ENCODE results near the gene TM2D1.

The TM2D1 gene

DNA sequence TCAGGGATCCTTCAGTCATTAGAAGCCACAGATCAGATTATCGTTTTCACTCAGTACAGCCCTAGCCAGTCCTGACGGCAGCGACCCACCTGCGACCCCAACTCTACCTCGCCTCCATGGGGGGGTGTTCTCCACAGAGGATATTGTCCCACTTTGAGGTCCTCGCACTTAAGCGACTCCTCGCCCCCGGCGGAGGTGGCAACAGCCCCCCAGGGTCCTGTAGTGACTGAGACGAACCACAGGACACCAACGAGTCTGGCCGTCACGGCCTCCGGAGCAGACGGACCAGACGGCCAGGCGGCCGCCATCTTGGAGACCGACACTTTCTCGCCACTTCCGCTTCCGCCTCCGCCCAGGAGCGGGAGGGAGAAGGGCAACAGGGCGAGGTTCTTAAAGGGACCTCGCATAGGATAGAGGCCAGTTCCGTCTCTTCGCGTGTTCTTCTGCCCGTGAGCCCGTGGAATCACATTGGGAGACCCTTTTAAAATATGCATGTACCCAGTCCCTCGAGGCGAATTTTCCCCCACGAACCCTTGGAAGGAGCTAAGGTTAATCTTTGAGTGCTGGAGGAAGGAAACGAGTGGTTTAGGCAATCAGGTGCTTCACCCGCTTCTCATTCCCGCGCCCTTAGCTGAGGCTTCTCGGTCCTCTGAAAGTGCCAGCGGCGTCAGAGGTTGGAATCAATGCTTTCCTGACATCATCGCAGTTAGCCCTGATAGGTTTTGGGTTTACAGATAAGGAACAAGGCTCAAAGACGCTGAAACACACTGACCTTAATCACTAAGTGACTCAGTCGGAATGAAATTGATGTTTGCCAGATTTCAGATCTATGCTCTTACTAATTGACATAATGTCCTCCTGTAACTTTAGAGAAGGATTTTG is at the start of gene TM2D1:
TM2D1 (minus strand) TSS at position 329 of the 882 bp plus-strand sequence; CDS start at position 308, 21 bp downstream.
- in situ Hi-C loops (cut with HindIII; ENCODE audit: low pct_ligation_motif_present, low sequenced_read_pairs): no loop called here
- peak within 1 kb of the TSS; percentile 89 for H3K27ac ChIP-seq
- peak; percentile 75 for DNase-seq

DNA sequence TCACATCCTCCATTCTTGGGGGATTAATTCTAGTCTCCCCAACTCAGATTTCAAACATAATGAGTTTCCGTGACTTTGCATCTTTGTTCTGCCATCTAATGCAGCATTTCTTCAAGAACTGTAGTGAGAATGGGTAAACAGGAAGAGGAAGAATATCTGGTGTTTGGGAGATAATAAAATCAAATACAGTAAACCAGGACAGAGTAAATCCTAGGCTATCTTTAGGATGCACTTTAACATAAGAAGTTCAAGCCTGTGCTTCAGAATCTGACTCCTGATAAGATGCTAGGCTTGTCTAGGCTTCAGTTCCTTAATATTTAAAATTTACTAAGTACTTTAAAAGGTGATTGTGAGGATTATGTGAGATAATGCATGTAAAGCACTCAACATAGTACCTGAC is 45.2 kb upstream of the TM2D1 start:
- no peak for DNase-seq
- Histone ChIP-seq H3K4me3 (ENCODE audit: low read depth, low read length) (no peak overlapping the region), H3K36me3 (replicated peaks) (no peaks in the 10 kb centered on the region), H3K27me3 (replicated peaks) (no peaks in the 10 kb centered on the region), H3K27ac (no peak overlapping the region)
- in situ Hi-C loops (cut with HindIII; ENCODE audit: low pct_ligation_motif_present, low sequenced_read_pairs): no loop called here
- TF ChIP-seq, protein P1, sequence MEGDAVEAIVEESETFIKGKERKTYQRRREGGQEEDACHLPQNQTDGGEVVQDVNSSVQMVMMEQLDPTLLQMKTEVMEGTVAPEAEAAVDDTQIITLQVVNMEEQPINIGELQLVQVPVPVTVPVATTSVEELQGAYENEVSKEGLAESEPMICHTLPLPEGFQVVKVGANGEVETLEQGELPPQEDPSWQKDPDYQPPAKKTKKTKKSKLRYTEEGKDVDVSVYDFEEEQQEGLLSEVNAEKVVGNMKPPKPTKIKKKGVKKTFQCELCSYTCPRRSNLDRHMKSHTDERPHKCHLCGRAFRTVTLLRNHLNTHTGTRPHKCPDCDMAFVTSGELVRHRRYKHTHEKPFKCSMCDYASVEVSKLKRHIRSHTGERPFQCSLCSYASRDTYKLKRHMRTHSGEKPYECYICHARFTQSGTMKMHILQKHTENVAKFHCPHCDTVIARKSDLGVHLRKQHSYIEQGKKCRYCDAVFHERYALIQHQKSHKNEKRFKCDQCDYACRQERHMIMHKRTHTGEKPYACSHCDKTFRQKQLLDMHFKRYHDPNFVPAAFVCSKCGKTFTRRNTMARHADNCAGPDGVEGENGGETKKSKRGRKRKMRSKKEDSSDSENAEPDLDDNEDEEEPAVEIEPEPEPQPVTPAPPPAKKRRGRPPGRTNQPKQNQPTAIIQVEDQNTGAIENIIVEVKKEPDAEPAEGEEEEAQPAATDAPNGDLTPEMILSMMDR (IDR thresholded peaks at IDR 0.05; ENCODE audit: low read depth, low read length, missing control alignments): no peak

More for the DNA sequence above, at the start of gene TM2D1:
- Histone ChIP-seq H3K27me3 (replicated peaks) (no peaks in the 10 kb centered on the region), H3K4me3 (ENCODE audit: low read depth, low read length) (peak within 1 kb of the TSS; percentile 100), H3K36me3 (replicated peaks) (no peaks in the 10 kb centered on the region)
- TF ChIP-seq, protein P1 (IDR thresholded peaks at IDR 0.05; ENCODE audit: low read depth, low read length, missing control alignments): no peak

DNA sequence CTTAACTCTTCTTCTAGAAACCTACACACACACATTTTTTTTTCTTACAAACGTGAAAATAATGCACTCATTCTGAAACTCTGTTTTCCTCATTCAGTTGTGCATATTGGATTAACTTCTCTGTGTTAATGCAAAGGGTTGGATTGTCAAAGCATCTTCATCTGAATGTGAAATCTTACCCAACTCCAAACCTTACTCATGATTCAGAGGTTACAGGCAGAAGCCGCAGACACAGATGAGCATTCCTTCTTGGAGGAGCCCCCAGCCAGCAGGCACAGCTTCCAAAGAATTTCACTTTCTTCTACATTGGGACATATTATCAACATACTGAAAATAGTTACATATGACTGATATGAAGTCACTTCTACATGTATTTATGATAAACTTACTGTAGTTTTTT is 33.0 kb upstream of the TM2D1 start:
- in situ Hi-C loops (cut with HindIII; ENCODE audit: low pct_ligation_motif_present, low sequenced_read_pairs): no loop called here
- Histone ChIP-seq H3K4me3 (ENCODE audit: low read depth, low read length) (no peak overlapping the region), H3K36me3 (replicated peaks) (no peaks in the 10 kb centered on the region)

DNA sequence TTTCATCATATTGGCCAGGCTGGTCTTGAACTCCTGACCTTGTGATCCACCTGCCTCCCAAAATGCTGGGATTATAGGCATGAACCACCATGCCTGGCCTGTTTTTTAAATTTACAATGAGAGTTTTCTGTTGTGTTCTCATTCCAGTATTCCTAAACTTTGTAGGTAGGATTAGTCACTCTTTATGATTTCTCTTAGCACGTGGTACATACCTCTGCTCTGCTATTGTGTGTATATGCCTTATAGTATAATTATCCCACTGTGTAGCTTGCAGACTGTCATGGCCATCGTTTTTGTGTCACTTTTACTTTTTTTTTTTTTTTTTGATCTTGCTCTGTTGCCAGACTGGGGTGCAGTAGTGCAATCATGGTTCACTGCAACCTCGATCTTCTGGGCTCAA is 31.8 kb upstream of the TM2D1 start:
- TF ChIP-seq, protein P1 (IDR thresholded peaks at IDR 0.05; ENCODE audit: low read depth, low read length, missing control alignments): no peak
- in situ Hi-C loops (cut with HindIII; ENCODE audit: low pct_ligation_motif_present, low sequenced_read_pairs): no loop called here
- H3K27me3 ChIP-seq (replicated peaks): no peaks in the 10 kb centered on the region
- no peaks in the 10 kb centered on the region for H3K36me3 ChIP-seq (replicated peaks)
- no peak overlapping the region for H3K27ac ChIP-seq
- no peak for DNase-seq
- H3K4me3 ChIP-seq (ENCODE audit: low read depth, low read length): no peak overlapping the region

More for the DNA sequence above, 33.0 kb upstream of the TM2D1 start:
- Histone ChIP-seq H3K27ac (no peak overlapping the region), H3K27me3 (replicated peaks) (no peaks in the 10 kb centered on the region)
- peak; percentile 48 for DNase-seq
- TF ChIP-seq, protein P1 (IDR thresholded peaks at IDR 0.05; ENCODE audit: low read depth, low read length, missing control alignments): no peak

DNA sequence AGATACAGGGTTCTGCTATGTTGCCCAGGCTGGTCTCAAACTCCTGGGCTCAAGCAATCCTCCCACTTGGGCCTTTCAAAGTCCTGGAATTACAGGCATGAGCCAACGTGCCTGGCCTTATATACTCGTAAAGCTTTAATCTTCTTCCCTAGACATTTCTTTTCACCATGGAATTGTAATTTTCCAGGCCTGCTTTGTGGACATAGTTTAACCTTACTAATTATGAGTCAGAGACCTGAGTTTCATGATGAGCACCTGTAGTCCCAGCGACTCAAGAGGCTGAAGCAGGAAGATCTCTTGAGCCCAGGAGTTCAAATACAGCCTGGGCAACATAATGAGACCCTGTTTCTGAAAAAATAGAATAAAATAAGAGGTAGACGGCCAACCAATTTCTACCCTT is 29.6 kb upstream of the TM2D1 start:
- TF ChIP-seq, protein P1 (IDR thresholded peaks at IDR 0.05; ENCODE audit: low read depth, low read length, missing control alignments): no peak
- DNase-seq: no peak
- in situ Hi-C loops (cut with HindIII; ENCODE audit: low pct_ligation_motif_present, low sequenced_read_pairs): no loop called here
- Histone ChIP-seq H3K4me3 (ENCODE audit: low read depth, low read length) (no peak overlapping the region), H3K36me3 (replicated peaks) (no peaks in the 10 kb centered on the region), H3K27me3 (replicated peaks) (no peaks in the 10 kb centered on the region), H3K27ac (no peak overlapping the region)

All from brain microvascular endothelial cell (primary cell).